Measurements from ENCODE around the gene FKBP9. TPM values are rescaled to one million over a fixed set of nuclear protein-coding genes. Genes with fewer than 3 reads are reported as not detected.

Gene FKBP9
- polyA plus RNA-seq, 1 donor from 2014 or later = 2.8 TPM

DNA sequence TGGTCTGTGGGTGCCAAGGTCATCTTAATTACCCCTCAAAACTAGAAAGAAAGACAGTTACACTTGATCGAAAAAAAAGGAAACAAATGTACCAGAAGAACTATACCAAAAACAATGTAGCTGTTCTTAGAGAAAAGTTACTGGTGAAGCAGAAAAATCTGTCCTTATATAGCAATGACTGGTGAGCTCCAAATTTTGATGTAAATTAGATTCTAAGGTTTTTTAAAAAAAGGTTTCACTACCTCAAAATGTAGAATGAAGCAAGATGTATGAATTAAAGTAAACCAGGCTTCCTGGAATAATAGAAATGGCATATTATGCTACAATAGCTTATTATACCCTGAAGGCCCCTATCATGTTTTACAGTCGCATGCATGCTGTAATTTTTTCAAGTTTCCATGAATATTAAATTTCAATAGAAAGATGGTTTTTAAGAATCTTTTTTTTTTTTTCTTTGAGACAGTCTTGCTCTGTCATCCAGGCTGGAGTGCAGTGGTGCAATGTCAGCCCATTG is 28.4 kb upstream of the FKBP9 start:
- H3F3A ChIP-seq (ENCODE audit: insufficient read depth, low read length, poor library complexity, severe bottlenecking) = no peaks in the 10 kb centered on the region
- TF ChIP-seq EP300 (conservative IDR thresholded peaks at IDR 0.05; ENCODE audit: poor library complexity, severe bottlenecking) = no peak
- no peak for TF ChIP-seq SMC3 (conservative IDR thresholded peaks at IDR 0.05; ENCODE audit: poor library complexity)
- TF ChIP-seq RAD21 (conservative IDR thresholded peaks at IDR 0.05) = no peak
- TF ChIP-seq POLR2AphosphoS5 (IDR thresholded peaks at IDR 0.05) = no peak
- no peak for TF ChIP-seq EZH2 (IDR thresholded peaks at IDR 0.05; ENCODE audit: borderline replicate concordance, insufficient read depth, low read length, poor library complexity, severe bottlenecking)
- no peak for TF ChIP-seq MXI1 (conservative IDR thresholded peaks at IDR 0.05; ENCODE audit: poor library complexity, severe bottlenecking)
- no peak for TF ChIP-seq TAF1 (IDR thresholded peaks at IDR 0.05; ENCODE audit: low read depth)
- no peak overlapping the region for H3K27ac ChIP-seq (ENCODE audit: low read length)
- H3K4me3 ChIP-seq (ENCODE audit: low read length) = no peak overlapping the region
- H3K4me2 ChIP-seq (ENCODE audit: low read length) = no peak overlapping the region
- peaks cover 7% of the 10 kb centered on the region for H3K36me3 ChIP-seq (ENCODE audit: insufficient read depth, low read length)
- H3K79me2 ChIP-seq (replicated peaks; ENCODE audit: insufficient read depth, low read length) = no peaks in the 10 kb centered on the region
- H2AFZ ChIP-seq (ENCODE audit: low read depth, low read length) = no peak overlapping the region
- H4K20me1 ChIP-seq (ENCODE audit: insufficient read depth) = no peaks in the 10 kb centered on the region
- no peak overlapping the region for H3K9ac ChIP-seq (ENCODE audit: low read length)
- H3K9me2 ChIP-seq (ENCODE audit: insufficient read depth, low read length) = no peaks in the 10 kb centered on the region
- no peaks in the 10 kb centered on the region for H3K27me3 ChIP-seq (ENCODE audit: insufficient read depth, low read depth, low read length)
- H3K9me3 ChIP-seq (ENCODE audit: low read length) = no peaks in the 10 kb centered on the region

DNA sequence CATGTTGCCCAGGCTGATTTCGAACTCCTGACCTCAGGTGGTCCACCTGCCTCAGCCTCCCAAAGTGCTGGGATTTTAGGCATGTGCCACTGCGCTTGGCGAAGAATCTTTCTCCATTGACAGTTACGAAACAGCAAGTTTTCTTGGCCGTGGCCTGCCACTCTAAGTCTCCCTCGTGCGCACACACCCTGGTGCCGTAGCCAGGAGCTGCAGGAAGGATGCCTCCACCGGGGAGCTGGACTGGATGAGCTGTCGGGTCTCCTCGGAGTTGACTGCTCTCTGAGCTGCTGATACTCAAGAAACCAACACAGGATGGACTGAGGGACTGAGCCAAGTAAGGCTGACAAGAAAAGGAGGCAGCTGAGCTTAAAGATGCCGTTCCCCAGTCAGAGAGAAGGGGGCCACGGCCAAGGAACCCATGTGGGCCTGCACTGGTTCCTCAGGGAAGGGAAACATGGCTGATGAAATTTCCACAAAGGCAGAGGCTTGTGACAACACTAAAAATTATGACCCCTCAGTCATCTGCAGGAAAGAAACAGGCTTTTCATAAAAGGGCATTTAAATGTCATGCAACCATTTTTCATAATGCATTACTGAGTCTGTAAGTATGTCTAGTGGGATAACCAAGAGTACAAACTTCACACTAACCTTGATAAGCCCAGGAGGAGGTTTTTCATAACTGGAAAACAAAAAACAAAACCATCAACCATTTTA is 27.7 kb upstream of the FKBP9 start:
- Histone ChIP-seq H3K36me3 (ENCODE audit: insufficient read depth, low read length) (peaks cover 7% of the 10 kb centered on the region), H3K27me3 (ENCODE audit: insufficient read depth, low read depth, low read length) (no peaks in the 10 kb centered on the region), H3K27ac (ENCODE audit: low read length) (no peak overlapping the region)

More for the DNA sequence above, 27.7 kb upstream of the FKBP9 start:
- TF ChIP-seq, protein P1, sequence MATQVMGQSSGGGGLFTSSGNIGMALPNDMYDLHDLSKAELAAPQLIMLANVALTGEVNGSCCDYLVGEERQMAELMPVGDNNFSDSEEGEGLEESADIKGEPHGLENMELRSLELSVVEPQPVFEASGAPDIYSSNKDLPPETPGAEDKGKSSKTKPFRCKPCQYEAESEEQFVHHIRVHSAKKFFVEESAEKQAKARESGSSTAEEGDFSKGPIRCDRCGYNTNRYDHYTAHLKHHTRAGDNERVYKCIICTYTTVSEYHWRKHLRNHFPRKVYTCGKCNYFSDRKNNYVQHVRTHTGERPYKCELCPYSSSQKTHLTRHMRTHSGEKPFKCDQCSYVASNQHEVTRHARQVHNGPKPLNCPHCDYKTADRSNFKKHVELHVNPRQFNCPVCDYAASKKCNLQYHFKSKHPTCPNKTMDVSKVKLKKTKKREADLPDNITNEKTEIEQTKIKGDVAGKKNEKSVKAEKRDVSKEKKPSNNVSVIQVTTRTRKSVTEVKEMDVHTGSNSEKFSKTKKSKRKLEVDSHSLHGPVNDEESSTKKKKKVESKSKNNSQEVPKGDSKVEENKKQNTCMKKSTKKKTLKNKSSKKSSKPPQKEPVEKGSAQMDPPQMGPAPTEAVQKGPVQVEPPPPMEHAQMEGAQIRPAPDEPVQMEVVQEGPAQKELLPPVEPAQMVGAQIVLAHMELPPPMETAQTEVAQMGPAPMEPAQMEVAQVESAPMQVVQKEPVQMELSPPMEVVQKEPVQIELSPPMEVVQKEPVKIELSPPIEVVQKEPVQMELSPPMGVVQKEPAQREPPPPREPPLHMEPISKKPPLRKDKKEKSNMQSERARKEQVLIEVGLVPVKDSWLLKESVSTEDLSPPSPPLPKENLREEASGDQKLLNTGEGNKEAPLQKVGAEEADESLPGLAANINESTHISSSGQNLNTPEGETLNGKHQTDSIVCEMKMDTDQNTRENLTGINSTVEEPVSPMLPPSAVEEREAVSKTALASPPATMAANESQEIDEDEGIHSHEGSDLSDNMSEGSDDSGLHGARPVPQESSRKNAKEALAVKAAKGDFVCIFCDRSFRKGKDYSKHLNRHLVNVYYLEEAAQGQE (IDR thresholded peaks at IDR 0.05; ENCODE audit: borderline replicate concordance) = no peak
- TF ChIP-seq EZH2 (IDR thresholded peaks at IDR 0.05; ENCODE audit: borderline replicate concordance, insufficient read depth, low read length, poor library complexity, severe bottlenecking) = no peak
- TF ChIP-seq RAD21 (conservative IDR thresholded peaks at IDR 0.05) = no peak
- TF ChIP-seq EP300 (conservative IDR thresholded peaks at IDR 0.05; ENCODE audit: poor library complexity, severe bottlenecking) = no peak
- no peak for TF ChIP-seq MXI1 (conservative IDR thresholded peaks at IDR 0.05; ENCODE audit: poor library complexity, severe bottlenecking)
- no peak for TF ChIP-seq POLR2AphosphoS5 (IDR thresholded peaks at IDR 0.05)
- no peak for TF ChIP-seq TAF1 (IDR thresholded peaks at IDR 0.05; ENCODE audit: low read depth)
- TF ChIP-seq, protein P2, sequence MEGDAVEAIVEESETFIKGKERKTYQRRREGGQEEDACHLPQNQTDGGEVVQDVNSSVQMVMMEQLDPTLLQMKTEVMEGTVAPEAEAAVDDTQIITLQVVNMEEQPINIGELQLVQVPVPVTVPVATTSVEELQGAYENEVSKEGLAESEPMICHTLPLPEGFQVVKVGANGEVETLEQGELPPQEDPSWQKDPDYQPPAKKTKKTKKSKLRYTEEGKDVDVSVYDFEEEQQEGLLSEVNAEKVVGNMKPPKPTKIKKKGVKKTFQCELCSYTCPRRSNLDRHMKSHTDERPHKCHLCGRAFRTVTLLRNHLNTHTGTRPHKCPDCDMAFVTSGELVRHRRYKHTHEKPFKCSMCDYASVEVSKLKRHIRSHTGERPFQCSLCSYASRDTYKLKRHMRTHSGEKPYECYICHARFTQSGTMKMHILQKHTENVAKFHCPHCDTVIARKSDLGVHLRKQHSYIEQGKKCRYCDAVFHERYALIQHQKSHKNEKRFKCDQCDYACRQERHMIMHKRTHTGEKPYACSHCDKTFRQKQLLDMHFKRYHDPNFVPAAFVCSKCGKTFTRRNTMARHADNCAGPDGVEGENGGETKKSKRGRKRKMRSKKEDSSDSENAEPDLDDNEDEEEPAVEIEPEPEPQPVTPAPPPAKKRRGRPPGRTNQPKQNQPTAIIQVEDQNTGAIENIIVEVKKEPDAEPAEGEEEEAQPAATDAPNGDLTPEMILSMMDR (IDR thresholded peaks at IDR 0.05; ENCODE audit: poor library complexity, severe bottlenecking) = no peak
- TF ChIP-seq SMC3 (conservative IDR thresholded peaks at IDR 0.05; ENCODE audit: poor library complexity) = no peak
- Histone ChIP-seq H3K9ac (ENCODE audit: low read length) (no peak overlapping the region), H4K20me1 (ENCODE audit: insufficient read depth) (no peaks in the 10 kb centered on the region), H3K9me3 (ENCODE audit: low read length) (no peaks in the 10 kb centered on the region), H3K4me3 (ENCODE audit: low read length) (no peak overlapping the region), H2AFZ (ENCODE audit: low read depth, low read length) (no peak overlapping the region), H3K79me2 (replicated peaks; ENCODE audit: insufficient read depth, low read length) (no peaks in the 10 kb centered on the region), H3F3A (ENCODE audit: insufficient read depth, low read length, poor library complexity, severe bottlenecking) (no peaks in the 10 kb centered on the region), H3K9me2 (ENCODE audit: insufficient read depth, low read length) (no peaks in the 10 kb centered on the region), H3K4me2 (ENCODE audit: low read length) (no peak overlapping the region)

All from neural cell (in vitro differentiated cells).